ENCODE data around the gene MED13L. TPM values are rescaled to one million over a fixed set of nuclear protein-coding genes. Genes with fewer than 3 reads are reported as not detected.
A peak's percentile ranks its signal among the peaks of the same experiment; 100 is the strongest.

Gene MED13L
- total RNA-seq, 5 donors from 2014 or later (not counting 1 experiment from before 2014, with no cell fraction given): 126 to 216 (median 133) TPM

DNA sequence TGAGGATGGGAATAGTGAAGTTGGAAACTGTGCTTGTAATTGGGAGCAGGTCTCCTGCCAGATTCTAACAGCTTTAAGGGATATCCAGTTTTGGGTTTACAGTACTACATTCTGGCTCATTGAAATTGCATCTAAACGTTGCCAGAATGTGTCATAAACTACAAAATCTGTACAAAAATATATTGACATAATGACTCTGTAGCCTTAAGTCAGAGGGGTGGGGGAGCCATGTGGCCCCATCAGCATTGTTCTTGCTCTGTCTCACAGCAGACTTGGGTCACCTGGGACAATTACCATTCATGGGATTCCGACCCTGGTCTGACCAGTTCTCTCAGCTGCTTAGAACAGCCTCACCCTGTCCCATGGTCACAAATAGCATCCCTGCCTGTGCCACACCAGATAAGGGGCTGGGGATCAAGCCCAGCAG is 43.3 kb upstream of the MED13L start:
- no peaks in the 10 kb centered on the region for H3K36me3 ChIP-seq (ENCODE audit: control insufficient read depth in 2 of 2, extremely low read depth in 1 of 2, insufficient read depth in 1 of 2, low read length in 1 of 2)
- H3K27ac Mint-ChIP-seq: no peak overlapping the region
- CTCF ChIA-PET: no interaction called here
- no peak overlapping the region for H3K4me3 Mint-ChIP-seq
- H3K9me3 ChIP-seq: no peaks in the 10 kb centered on the region
- no peaks in the 10 kb centered on the region for H3K9me3 Mint-ChIP-seq
- H3K4me1 Mint-ChIP-seq: peaks cover 37 to 44% (median 40%) of the 10 kb centered on the region in 3 donors
- no peak overlapping the region for H3K27ac ChIP-seq (ENCODE audit: low read length)
- H3K27me3 Mint-ChIP-seq: no peaks in the 10 kb centered on the region
- DNase-seq: no peak
- H3K4me3 ChIP-seq (ENCODE audit: control insufficient read depth in 1 of 2, extremely low read depth in 1 of 2, low read length in 1 of 2): no peak overlapping the region
- H3K27me3 ChIP-seq (replicated peaks in 1 of 2; ENCODE audit: control insufficient read depth in 2 of 2, extremely low read depth in 1 of 2, insufficient read depth in 2 of 2, low read length in 1 of 2): peaks cover 0 to 3% of the 10 kb centered on the region in 2 experiments
- WGBS (ENCODE audit: insufficient coverage): 78% methylated on average over 1 of the region's 2 CpGs
- no peak for ATAC-seq (replicated peaks in 1 of 4)
- POLR2A ChIA-PET: no interaction called here
- peaks cover 11 to 17% of the 10 kb centered on the region in 2 experiments for H3K4me1 ChIP-seq (ENCODE audit: control insufficient read depth in 1 of 2, extremely low read depth in 1 of 2, insufficient read depth in 2 of 2, low read length in 2 of 2)
- no peaks in the 10 kb centered on the region for H3K36me3 Mint-ChIP-seq

- Mint-ChIP-seq H3K27me3 (no peaks in the 10 kb centered on the region), H3K27ac (peak overlapping the region in 1 of 2 donors; percentile 44), H3K9me3 (no peaks in the 10 kb centered on the region), H3K36me3 (no peaks in the 10 kb centered on the region), H3K4me1 (peaks cover 30 to 36% (median 32%) of the 10 kb centered on the region in 3 donors), H3K4me3 (peak overlapping the region in 2 of 3 donors; percentile 8 to 49)
- Histone ChIP-seq H3K9me3 (no peaks in the 10 kb centered on the region), H3K27ac (ENCODE audit: low read length) (no peak overlapping the region), H3K4me3 (ENCODE audit: control insufficient read depth in 1 of 2, extremely low read depth in 1 of 2, low read length in 1 of 2) (no peak overlapping the region), H3K36me3 (ENCODE audit: control insufficient read depth in 2 of 2, extremely low read depth in 1 of 2, insufficient read depth in 1 of 2, low read length in 1 of 2) (no peaks in the 10 kb centered on the region), H3K27me3 (replicated peaks in 1 of 2; ENCODE audit: control insufficient read depth in 2 of 2, extremely low read depth in 1 of 2, insufficient read depth in 2 of 2, low read length in 1 of 2) (peaks cover 0 to 3% of the 10 kb centered on the region in 2 experiments), H3K4me1 (ENCODE audit: control insufficient read depth in 1 of 2, extremely low read depth in 1 of 2, insufficient read depth in 2 of 2, low read length in 2 of 2) (peaks cover 6 to 11% of the 10 kb centered on the region in 2 experiments)
- DNase-seq (no peak), ATAC-seq (replicated peaks in 1 of 4) (peak; percentile 13 to 50 (median 26))
- ChIA-PET POLR2A (no interaction called here), CTCF (no interaction called here)
- WGBS (ENCODE audit: insufficient coverage): 58% methylated on average over 3 of the region's 16 CpGs
Measured at GRCh38 chr12:116319898-116320621, 42.6 kb upstream of the MED13L start.

DNA sequence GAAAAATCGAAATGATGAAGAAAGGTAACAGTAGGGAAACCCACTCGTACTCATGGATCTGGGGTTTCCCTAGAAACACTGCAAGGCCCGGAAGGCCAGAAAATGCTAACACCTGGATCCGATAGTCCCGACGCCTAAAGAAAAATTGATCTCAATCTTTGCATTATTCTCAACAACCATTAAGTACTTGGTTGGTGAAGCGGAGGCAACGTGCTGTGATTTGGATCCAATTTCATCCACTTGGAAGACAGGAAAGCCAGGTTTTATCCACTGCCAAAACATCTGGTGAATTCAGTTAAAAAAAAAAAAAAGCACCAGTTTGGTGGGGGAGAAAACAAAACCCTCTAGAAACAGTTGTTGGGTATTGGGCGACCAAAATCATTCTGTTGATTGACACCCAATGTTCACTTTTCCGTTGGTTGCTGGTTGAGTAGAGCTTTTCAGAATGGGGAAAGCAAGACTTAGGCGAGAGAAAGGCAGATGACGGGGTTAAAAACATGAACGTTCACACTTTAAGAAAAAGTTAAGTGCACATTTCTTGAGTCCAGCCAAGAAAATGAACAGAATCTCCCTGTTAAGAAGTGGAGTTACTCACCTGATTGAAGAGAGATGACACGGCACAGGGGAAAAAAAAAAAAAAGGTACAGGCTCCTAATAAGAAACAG is 41.9 kb upstream of the MED13L start:
- 79% methylated on average over 9 of the region's 14 CpGs for WGBS (ENCODE audit: insufficient coverage)
- Histone ChIP-seq H3K4me1 (ENCODE audit: control insufficient read depth in 1 of 2, extremely low read depth in 1 of 2, insufficient read depth in 2 of 2, low read length in 2 of 2) (peaks cover 0 to 7% of the 10 kb centered on the region in 2 experiments), H3K4me3 (ENCODE audit: control insufficient read depth in 1 of 2, extremely low read depth in 1 of 2, low read length in 1 of 2) (no peak overlapping the region), H3K36me3 (ENCODE audit: control insufficient read depth in 2 of 2, extremely low read depth in 1 of 2, insufficient read depth in 1 of 2, low read length in 1 of 2) (no peaks in the 10 kb centered on the region), H3K27me3 (replicated peaks in 1 of 2; ENCODE audit: control insufficient read depth in 2 of 2, extremely low read depth in 1 of 2, insufficient read depth in 2 of 2, low read length in 1 of 2) (peaks cover 0 to 3% of the 10 kb centered on the region in 2 experiments), H3K9me3 (no peaks in the 10 kb centered on the region), H3K27ac (ENCODE audit: low read length) (no peak overlapping the region)
- POLR2A ChIA-PET: no interaction called here
- no peaks in the 10 kb centered on the region for H3K27me3 Mint-ChIP-seq
- no peak overlapping the region for H3K27ac Mint-ChIP-seq
- H3K9me3 Mint-ChIP-seq: no peaks in the 10 kb centered on the region
- no peaks in the 10 kb centered on the region for H3K36me3 Mint-ChIP-seq
- CTCF ChIA-PET: interaction anchor here in 1 of 2 donors (0.6 kb wide), 1 partner anchor 24 kb away, joined by 7 read pairs; no protein-coding TSS in a partner anchor
- no peak for ATAC-seq (replicated peaks in 1 of 4)
- H3K4me1 Mint-ChIP-seq: peaks cover 23 to 30% (median 25%) of the 10 kb centered on the region in 3 donors
- H3K4me3 Mint-ChIP-seq: peak overlapping the region in 1 of 3 donors; percentile 49
- no peak for DNase-seq

GRCh38 chr12:116318576-116319232 is 41.2 kb upstream of the MED13L start:
- Histone ChIP-seq H3K4me3 (ENCODE audit: control insufficient read depth in 1 of 2, extremely low read depth in 1 of 2, low read length in 1 of 2) (no peak overlapping the region), H3K27me3 (replicated peaks in 1 of 2; ENCODE audit: control insufficient read depth in 2 of 2, extremely low read depth in 1 of 2, insufficient read depth in 2 of 2, low read length in 1 of 2) (peaks cover 0 to 3% of the 10 kb centered on the region in 2 experiments), H3K36me3 (ENCODE audit: control insufficient read depth in 2 of 2, extremely low read depth in 1 of 2, insufficient read depth in 1 of 2, low read length in 1 of 2) (no peaks in the 10 kb centered on the region), H3K9me3 (no peaks in the 10 kb centered on the region), H3K4me1 (ENCODE audit: control insufficient read depth in 1 of 2, extremely low read depth in 1 of 2, insufficient read depth in 2 of 2, low read length in 2 of 2) (peaks cover 0 to 7% of the 10 kb centered on the region in 2 experiments), H3K27ac (ENCODE audit: low read length) (no peak overlapping the region)
- ChIA-PET POLR2A (no interaction called here), CTCF (interaction anchor here in 1 of 2 donors (0.6 kb wide), 1 partner anchor 25 kb away, joined by 7 read pairs; no protein-coding TSS in a partner anchor)
- Mint-ChIP-seq H3K27me3 (no peaks in the 10 kb centered on the region), H3K9me3 (no peaks in the 10 kb centered on the region), H3K36me3 (no peaks in the 10 kb centered on the region), H3K27ac (no peak overlapping the region), H3K4me3 (no peak overlapping the region), H3K4me1 (peaks cover 16 to 25% (median 19%) of the 10 kb centered on the region in 3 donors)
- ATAC-seq (replicated peaks in 1 of 4): no peak
- DNase-seq: no peak
- 91% methylated on average over 17 of the region's 21 CpGs for WGBS (ENCODE audit: insufficient coverage)

GRCh38 chr12:116317986-116318575 is 40.6 kb upstream of the MED13L start:
- POLR2A ChIA-PET: no interaction called here
- no peak overlapping the region for H3K4me3 ChIP-seq (ENCODE audit: control insufficient read depth in 1 of 2, extremely low read depth in 1 of 2, low read length in 1 of 2)
- no peak for ATAC-seq (replicated peaks in 1 of 4)
- no peaks in the 10 kb centered on the region for H3K36me3 Mint-ChIP-seq
- H3K27me3 ChIP-seq (replicated peaks in 1 of 2; ENCODE audit: control insufficient read depth in 2 of 2, extremely low read depth in 1 of 2, insufficient read depth in 2 of 2, low read length in 1 of 2): peaks cover 0 to 3% of the 10 kb centered on the region in 2 experiments
- no peak overlapping the region for H3K27ac Mint-ChIP-seq
- no peaks in the 10 kb centered on the region for H3K27me3 Mint-ChIP-seq
- H3K27ac ChIP-seq (ENCODE audit: low read length): no peak overlapping the region
- H3K9me3 ChIP-seq: no peaks in the 10 kb centered on the region
- no peaks in the 10 kb centered on the region for H3K36me3 ChIP-seq (ENCODE audit: control insufficient read depth in 2 of 2, extremely low read depth in 1 of 2, insufficient read depth in 1 of 2, low read length in 1 of 2)
- no peak overlapping the region for H3K4me3 Mint-ChIP-seq
- WGBS (ENCODE audit: insufficient coverage): 95% methylated on average over 22 of the region's 23 CpGs
- H3K9me3 Mint-ChIP-seq: no peaks in the 10 kb centered on the region
- DNase-seq: no peak
- peaks cover 0 to 7% of the 10 kb centered on the region in 2 experiments for H3K4me1 ChIP-seq (ENCODE audit: control insufficient read depth in 1 of 2, extremely low read depth in 1 of 2, insufficient read depth in 2 of 2, low read length in 2 of 2)
- peaks cover 15 to 25% (median 17%) of the 10 kb centered on the region in 3 donors for H3K4me1 Mint-ChIP-seq
- CTCF ChIA-PET: no interaction called here

- Histone ChIP-seq H3K4me1 (ENCODE audit: control insufficient read depth in 1 of 2, extremely low read depth in 1 of 2, insufficient read depth in 2 of 2, low read length in 2 of 2) (peaks cover 0 to 7% of the 10 kb centered on the region in 2 experiments), H3K27ac (ENCODE audit: low read length) (no peak overlapping the region), H3K4me3 (ENCODE audit: control insufficient read depth in 1 of 2, extremely low read depth in 1 of 2, low read length in 1 of 2) (no peak overlapping the region), H3K36me3 (ENCODE audit: control insufficient read depth in 2 of 2, extremely low read depth in 1 of 2, insufficient read depth in 1 of 2, low read length in 1 of 2) (no peaks in the 10 kb centered on the region), H3K27me3 (replicated peaks in 1 of 2; ENCODE audit: control insufficient read depth in 2 of 2, extremely low read depth in 1 of 2, insufficient read depth in 2 of 2, low read length in 1 of 2) (peaks cover 0 to 4% of the 10 kb centered on the region in 2 experiments), H3K9me3 (no peaks in the 10 kb centered on the region)
- Mint-ChIP-seq H3K9me3 (no peaks in the 10 kb centered on the region), H3K27me3 (no peaks in the 10 kb centered on the region), H3K36me3 (no peaks in the 10 kb centered on the region), H3K27ac (no peak overlapping the region), H3K4me3 (no peak overlapping the region), H3K4me1 (peaks cover 15 to 25% (median 17%) of the 10 kb centered on the region in 3 donors)
- no peak for DNase-seq
- 100% methylated on average over 2 of the region's 4 CpGs for WGBS (ENCODE audit: insufficient coverage)
- ChIA-PET POLR2A (no interaction called here), CTCF (no interaction called here)
- ATAC-seq (replicated peaks in 1 of 4): no peak
Measured at GRCh38 chr12:116317139-116317538, 39.6 kb upstream of the MED13L start.

Data from T-cell (primary cell).